Activated CD4-positive, alpha-beta T cell treated with anti-CD3 and anti-CD28 coated beads, Interleukin-2, Interleukin-6, amounts not matched to agents 100 ng/mL and 50 ng/mL, durations not matched to agents 16 hours and 8 hours (primary cell): Measurements from ENCODE around the gene PPM1L.
"Not testable (repeated sequence)": the region's sequence is repeated elsewhere in the genome, so short reads cannot be mapped to it uniquely, and the experiment has no call there.

Source experiments
- DNase-seq: peaks from one replicate; pipeline ENCODE4 v3.0.0-alpha.2; 2020

PPM1L gene

DNA sequence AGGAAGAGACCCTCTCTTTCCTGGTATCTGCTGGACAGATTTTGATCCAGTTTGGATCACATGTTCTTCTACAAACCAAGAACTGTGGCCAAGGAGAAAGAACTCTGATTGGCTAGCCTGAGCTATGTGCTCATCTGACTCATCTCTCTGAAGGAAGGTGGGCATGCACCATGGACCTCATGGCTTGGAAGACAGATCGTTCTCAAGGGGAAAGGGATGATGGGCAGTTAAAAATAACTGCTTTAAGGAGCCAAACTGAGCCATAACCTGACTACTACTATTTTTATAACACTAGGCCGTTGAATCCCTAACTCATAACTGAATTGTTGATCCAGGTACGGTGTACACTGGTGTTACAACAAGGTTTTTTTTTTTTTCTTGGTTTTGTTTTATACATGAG is 236.7 kb downstream of the PPM1L start:
- DNase-seq: no peak

DNA sequence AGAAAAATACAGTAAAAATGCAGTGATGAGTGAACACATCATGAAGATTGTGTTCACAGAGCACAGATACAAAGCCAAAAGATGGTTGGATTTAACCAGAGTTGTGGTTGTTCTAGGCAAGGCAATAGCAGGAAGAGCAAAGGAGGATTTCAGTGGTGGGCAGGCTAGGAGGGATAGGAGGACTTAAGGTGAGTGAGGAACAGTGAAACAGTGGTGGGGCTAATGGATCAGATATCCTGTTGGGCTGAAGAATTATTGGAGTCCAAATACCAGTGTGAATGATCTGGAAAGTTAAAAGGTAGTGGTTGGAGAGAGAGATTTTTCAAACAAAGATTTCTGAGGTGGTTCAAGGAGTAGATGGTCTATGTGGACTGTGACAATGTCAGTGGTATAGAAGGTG is 240.8 kb downstream of the PPM1L start:
- no peak for DNase-seq

DNA sequence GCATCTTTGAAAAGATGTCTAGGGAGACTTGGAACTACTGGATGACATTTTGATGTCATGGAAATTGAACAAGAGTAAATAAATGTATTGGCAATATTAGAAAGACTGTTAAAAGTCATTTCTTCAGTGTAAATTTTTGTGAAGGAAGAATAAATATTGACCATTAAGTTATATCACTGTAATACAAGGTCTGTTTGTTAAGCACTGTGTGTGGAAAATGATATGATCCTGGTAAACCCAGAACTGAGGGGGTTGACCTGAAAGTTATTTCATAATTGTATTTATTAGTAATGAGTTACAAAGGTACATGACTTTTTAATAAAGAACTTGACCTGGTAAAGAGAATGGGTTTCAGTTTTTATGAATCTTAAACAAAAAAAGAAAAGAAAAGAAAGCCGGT is 242.6 kb downstream of the PPM1L start:
- DNase-seq: no peak

DNA sequence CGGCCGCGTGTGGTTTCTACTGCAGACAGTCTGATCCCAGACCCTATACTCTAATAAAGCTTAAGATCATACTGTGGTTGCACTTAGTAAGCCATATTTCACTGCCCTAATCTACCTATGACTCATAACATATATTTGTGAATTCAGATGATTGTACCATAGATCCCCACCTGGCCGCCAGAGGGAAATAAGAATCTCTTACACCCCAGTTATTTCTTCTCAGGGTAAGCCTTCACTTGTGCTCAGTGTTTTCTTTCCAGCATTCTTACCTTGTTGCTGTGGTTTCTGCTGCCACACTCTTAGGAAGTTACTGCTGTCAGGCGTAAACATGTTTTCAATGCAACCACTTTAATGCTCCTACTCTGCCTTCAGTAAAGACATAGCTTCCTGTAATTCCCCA is 243.2 kb downstream of the PPM1L start:
- DNase-seq: no peak

DNA sequence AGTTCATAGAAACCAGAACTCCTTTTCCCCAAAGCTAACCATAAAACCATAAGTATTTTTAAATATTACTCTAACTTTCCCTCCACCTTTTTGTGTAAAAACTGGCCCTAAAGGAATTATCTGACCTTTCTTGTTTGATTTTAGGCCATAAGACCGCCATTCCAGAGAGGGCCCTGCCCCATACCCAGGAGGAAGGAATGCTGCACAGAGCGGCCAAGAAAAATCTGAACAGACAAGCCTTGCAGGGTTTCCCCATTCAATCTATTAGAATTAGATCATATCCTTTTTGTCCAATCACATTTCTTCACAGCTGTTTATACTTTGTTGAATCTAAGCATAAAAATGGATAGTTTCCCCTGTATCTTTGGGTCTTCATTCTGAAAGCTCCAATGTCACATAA is 252.1 kb downstream of the PPM1L start:
- no peak for DNase-seq

DNA sequence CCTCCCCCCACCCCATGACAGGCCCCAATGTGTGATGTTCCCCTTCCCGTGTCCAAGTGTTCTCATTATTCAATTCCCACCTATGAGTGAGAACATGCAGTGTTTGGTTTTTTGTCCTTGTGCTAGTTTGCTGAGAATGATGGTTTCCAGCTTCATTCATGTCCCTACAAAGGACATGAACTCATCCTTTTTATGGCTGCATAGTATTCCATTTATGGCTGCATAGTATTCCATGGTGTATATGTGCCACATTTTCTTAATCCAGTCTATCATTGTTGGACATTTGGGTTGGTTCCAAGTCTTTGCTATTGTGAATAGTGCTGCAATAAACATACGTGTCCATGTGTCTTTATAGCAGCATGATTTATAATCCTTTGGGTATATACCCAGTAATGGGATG is 254.1 kb downstream of the PPM1L start:
- not testable (repeated sequence) for DNase-seq

DNA sequence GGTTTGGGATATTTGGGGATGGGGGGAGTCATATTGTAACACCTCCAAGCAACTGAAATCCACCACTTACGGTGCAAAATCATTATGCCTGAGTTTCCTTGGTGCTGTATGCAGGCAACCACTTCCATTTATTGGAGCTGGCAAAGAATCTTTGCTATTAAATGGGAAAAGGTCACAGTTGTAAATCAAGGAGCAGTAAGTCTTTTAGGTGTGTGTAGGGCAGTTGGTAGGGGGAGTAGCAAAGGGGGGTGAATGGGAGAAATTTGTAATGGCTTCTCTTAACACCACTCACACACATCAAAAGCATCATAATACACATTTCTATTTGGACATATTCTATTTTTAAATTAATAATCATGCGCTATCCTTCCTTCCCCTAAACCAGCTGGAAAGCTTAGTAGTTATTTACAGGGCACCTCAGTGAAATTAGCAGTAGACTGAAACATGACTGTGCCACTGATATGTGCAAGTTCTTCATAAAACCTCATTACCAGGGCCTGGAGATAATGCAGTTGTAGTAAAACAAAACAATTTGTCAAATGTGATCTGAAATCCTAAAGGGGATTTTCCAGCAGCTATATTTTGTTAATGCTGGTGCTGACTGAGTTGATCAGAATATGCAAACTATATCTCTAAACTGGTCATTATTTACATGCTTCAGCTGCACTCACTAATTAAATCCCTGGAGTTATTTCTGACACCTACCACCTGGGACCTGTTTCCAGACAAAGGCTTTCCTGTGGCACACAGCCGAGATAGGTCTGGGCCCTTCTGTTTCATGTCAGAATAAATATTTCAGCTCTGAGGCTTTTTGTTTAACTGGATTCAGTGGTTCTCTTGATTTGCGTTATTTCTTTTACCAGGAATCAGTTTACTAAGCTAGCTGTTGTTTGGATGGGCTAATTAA is 259.1 kb downstream of the PPM1L start:
- no peak for DNase-seq

DNA sequence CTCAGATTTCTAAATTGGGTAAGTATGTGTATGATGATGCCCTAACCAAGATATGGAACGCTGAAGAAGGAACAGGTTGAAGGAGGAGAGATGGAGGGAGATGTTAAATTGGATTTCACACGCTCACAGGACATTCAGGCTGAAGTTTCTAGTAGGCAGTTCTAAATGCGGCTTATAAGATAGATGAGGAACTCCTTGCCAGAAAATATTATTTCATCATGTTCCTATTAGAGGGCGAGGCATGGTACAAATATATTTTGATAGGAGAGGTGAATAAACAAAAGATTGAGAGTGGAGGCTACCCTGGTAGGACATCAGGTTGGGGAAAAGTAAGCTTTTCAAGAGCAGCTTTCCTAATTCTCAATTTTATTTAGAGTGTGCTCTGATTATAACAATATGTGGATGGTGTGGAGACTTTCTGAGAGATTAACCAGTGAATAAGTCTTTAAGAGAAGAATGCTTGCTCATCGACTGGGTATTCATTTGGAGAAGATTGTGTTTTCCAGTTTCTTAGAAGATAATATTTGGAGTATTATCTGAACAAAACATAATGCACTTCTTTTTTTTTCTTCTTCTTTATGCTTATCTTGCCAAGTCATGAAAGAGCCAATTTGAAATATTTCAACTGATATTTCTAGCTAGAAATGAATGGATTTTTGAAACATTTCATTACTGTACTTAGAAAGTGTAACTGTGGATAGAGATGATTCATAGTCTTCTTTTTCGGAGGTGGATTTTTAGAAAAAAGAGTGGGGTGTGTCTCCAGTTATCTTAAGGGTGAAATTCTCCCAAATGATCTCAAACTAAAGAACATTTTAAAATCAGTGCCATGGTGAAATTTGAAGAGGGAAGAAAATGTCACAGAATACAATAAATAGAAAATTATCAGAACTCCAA is 260.6 kb downstream of the PPM1L start:
- DNase-seq: no peak

DNA sequence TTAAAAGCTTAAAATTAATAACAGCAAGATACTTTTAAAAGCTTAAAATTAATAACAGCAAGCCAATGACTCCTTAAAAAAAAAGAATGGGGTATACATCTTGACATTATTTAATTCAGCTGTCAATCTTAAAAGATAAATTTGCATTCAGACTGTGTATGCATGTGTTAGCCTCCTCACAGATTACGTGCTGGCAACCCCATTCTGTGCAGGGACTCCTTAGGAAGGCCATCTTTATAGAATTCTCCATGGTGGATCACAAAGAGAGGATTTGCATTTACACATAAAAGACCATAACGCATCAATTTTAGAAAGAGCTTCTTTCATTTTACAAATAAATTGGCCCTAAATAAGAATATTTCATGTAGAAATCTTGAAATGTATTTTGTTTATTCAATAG is 261.9 kb downstream of the PPM1L start:
- DNase-seq: no peak

DNA sequence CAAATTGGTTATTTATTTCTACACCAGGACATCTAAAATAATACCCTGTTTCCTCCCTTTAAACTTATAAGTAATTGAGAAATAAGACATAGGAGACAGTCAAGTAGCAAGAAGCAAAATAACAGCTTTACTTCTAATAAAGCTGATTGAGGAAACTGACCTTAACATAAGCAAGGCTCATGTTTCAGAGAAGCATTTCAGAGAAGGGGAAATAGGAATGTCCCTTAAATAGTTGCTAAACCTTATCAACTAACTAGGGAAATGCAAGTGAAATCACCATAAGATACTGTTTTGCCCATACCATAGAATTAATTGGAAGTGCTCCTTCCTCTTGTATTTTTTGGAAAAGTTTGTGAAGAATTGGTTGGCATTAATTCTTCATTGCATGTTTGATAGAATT is 264.2 kb downstream of the PPM1L start:
- no peak for DNase-seq

DNA sequence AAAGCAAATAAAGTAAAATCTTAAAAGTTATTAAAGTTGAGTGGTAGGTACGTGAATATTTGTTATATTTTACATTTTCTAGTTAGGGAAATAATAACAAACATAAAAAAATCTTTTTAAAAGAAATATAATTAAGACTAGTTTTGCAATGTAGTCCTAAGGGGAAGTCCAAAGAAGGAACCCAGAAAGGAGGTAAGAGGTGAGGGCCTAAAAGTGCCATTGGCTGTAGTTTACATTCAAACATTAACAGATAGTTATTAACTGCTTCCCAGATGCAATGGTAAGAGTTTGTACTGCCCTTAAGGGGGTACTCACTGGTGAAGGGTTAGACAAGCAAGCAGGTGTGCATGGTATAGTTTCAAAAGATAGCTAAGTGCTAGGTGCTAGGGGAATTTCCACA is 269.9 kb downstream of the PPM1L start:
- DNase-seq: no peak

DNA sequence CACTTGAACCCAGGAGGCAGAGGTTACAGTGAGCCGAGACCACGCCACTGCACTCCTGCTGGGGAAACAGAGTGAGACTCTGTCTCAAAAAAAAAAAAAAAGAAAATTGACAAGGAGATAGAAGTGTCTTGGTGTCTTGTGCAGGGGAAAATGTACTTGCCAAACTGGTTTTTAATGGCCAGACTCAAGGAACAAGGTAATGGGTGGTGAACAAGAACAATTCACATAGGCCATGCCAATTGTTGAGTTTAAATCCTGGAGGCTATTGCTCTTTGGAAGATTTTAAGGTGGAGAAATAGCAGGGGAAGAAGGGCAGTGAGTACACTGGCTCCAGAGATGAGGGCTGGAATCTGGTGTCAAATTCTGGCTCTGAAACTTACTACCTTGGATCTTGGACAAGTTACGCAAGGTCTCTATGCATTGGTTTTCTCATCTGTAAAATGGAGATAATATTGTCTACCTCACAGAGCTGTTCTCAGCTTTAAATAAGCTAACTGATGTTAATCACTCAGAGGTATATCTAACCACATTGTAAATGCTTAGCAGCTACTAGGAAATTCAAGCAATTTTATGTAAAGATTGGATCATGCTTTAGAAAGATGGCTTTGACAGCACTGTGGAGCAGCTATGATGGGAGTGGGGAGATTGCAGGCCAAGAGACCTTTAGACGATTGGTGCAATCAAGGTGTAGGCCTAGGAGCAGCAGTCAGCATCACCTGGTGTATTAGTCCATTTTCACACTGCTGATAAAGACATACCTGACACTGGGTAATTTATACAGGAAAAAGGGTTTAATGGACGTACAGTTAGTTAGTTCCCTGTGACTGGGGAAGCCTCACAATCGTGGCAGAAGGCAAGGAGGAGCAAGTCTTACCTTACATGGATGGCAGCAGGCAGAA is 270.8 kb downstream of the PPM1L start:
- DNase-seq: no peak

DNA sequence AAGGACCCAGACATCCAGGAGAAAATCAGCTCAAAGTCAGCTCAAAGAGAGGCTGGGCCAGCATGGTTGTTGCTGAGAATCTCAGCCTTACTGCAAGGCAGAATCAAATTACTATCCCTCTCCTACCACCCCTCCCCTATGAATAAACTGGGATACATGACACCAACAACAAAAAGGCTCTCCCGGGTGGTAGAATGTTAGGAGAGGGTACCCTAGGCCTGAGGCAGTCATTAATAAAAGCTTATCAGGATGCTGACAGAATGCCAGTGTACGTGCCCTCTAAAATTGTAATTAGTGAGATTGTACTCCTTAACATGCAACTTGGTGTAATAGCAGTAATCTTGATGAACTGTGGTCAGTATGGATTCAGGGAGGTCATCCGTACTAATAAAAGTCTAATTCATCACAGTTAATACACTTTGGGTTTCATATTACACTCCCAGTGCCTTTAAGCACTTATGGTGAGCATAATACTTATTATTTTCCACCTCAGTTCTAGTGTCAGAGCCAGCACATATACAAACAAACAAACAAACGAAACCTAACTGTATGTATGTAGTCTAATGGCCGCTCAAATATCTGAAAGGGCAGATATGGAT is 272.6 kb downstream of the PPM1L start:
- DNase-seq: no peak

DNA sequence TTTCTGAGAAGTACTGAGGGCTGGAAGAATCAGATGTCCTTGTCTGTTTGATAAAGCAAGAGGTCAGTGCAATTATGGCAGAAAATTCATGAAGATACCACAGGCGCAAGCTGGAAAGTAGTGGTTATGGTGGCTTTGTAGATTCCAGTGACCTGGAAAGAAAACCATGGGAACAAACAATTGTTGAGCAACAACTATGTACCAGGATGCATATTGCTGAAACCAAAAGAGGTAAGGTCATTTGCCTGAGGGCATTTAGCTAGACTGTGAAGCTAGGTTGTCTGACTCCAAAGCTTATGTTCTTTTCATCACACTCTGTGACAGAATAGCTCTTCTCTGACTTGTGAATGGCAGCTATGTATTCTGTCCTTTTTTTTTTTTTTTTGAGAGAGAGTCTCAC is 275.1 kb downstream of the PPM1L start:
- DNase-seq: no peak

DNA sequence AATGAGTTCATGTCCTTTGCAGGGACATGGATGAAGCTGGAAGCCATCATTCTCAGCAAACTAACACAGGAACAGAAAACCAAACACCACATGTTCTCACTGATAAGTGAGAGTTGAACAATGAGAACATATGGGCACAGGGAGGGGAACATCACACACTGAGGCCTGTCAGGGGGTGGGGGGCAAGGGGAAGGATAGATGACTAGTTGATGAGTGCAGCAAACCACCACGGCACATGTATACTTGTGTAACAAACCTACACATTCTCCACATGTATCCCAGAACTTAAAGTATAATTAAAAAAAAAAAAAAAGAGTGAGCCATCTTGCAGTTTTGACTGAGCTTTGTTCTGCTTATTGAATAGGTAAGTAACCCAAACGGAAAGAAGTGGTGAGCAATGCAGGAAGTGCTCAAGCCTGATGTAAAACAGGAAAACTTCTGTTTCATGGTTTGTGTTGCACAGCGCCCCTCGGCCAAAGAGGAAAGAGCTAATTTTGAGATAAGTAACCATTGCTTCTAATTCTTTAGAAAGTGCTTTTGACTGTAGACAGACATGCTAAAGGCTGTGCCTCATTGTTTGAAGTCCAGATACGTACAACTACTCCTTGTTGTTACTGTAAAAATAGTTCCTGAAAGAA is 279.0 kb downstream of the PPM1L start:
- peak; percentile 67 for DNase-seq

DNA sequence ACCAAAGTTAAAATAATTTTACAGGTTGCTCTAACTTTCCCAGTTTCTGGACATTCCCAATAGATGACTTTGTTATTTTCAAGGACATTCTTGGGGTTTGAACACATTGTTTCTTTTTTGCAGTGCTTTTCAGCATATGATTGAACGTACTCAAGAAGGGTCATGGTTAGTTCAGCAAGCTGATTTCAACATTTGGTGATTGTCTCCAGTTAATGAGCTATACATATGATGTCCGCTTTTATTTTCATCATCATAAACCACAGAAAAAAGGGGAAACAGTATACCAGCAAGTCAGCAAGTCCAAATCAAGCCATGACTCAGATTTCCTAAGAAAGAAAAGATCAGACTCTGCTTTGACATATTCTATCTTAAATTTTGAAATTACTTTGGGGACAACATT is 279.7 kb downstream of the PPM1L start:
- no peak for DNase-seq

DNA sequence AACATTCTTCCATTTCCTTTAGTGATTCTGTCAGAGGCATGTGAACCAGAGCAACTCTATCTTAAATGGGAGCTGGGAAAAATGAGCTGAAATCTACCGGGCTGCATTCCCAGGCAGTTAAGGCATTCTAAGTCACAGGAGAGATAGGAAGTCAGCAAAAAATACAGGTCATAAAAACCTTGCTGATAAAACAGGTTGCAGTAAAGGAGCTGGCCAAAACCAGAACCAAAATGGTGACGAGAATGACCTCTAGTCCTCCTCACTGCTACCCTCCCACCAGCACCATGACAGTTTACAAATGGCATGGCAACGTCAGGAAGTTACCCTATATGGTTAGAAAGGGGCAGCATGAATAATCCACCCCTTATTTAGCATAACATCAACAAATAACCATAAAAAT is 282.7 kb downstream of the PPM1L start:
- DNase-seq: no peak

DNA sequence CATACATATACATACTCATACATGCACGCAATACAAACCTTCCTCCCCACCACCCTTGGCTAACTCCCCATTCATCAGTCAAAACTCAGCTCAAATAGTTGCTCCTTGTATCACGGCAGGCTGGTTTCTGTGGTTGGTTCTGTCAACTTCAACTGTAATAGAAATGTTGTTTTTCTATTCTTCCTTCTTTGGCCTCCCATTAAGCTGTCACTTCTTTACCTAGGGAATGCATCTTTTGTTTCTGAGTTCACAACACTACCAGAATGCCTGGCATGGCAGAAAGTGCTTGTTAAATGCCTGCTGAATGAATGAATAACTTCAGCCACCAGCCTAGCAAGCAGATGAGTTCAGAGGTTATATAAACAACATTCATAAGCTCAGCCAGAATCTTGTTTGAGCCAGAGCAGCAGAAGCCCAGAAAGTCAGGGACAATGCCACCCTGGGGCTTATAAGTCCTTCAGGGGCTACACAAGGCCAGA is 286.0 kb downstream of the PPM1L start:
- no peak for DNase-seq

DNA sequence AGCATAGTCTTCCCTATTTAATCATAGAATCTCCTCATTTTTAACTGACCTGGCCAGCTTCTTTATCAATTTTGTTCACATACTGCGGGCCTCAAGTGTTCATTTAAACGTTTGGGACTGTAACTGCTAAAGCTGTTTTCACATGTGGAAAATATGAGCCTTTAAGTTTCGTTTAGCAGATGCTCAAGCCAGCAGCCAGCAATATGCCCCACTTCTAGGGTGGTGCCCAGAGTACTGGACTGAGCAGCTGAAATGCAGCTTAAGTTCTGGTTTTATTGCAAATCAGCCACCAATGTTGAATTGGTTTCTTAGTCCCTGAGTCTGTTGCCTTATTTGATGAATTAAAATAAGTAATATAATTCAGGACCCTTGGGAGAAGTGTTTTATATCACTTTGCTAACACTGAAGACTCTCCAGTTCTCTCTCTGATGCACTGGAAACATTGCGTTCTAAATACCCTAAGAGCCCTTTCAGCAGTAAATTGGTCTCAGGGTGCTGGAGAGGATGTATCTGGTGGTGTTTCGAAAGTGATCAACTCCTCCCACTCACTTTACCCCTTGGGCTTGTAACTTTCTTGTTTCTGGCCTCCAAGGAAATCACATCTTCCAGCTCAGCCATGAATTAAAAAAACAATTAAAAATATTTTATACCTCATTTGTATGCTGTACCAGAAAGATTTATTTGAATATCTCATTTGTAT is 287.5 kb downstream of the PPM1L start:
- no peak for DNase-seq

DNA sequence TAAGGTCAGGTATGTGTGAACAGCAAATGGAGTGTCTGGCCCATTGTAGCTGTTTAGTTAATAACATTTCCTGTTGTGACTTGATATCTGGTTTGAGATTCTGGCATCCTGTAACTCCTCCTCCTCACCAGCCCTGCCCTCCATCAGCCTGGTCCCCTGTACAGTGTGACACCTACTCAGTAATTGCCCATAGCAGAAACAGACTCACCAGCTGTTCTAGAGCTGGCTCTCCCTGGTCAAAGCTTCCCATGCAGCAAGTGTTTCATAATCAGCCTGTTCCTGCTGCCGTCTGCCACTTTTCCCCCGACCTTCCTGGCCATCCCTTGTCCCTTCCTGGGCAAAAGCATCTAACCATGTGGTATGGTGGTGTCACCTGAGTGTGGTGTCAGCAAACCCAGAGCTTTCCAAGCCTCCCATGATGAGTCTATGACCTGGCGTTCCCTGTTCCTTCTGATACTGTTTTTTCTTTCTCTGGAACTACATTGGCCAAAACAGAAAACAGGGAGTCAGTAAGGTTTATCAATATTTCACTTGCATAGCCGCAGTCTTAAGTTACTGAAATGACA is 293.7 kb downstream of the PPM1L start:
- DNase-seq: no peak

DNA sequence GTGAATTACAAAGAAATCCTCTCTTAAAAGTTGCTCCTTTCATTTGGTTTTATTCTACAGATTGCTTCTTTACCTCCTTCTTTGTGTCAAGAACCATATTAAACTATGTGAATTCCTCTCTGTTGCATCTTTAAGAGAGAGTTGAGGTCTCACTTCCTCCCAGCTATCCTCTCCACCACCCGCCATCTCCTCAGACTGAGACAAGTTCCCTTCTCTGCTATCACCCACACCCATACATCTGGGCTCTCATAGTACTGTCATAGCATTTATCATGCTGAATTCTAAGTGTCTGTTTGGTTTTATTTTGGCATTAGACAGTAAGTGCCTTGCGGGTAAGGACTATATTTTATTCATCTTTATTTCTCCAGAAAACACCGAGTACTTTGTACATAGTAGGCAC is 294.9 kb downstream of the PPM1L start:
- DNase-seq: no peak
